ENCODE measurements around the gene MEGF9. TPM values are rescaled to one million over a fixed set of nuclear protein-coding genes. Genes with fewer than 3 reads are reported as not detected.

Gene MEGF9
- total and polyA plus RNA-seq, 2 of the 13 experiments (the other 11 are each of a cell fraction or from before 2014, with no cell fraction given): 3.1 to 3.3 TPM

DNA sequence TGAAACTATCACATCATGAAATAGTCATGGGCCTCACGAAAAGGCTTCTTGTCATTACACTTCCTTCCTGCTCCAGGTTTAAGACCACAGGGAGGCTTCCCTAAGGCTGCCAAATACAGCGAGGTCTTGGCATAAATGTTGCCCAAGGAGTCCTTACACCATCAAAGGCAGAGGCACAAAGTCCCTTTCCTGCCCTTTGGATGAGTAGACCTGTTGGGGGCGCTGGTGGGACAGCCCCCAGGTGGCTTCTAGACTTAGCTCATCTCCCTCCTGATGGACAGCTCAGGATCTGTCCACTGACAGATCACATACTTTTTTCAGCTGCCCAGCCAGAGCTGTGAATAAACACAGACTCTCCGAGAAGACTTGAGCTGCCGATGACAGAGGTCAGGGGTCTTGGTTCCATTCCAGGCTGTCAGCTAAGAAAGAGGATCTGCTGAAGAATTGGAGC lies 15.5 kb upstream of the MEGF9 start (continued):
- TF ChIP-seq, protein P1, sequence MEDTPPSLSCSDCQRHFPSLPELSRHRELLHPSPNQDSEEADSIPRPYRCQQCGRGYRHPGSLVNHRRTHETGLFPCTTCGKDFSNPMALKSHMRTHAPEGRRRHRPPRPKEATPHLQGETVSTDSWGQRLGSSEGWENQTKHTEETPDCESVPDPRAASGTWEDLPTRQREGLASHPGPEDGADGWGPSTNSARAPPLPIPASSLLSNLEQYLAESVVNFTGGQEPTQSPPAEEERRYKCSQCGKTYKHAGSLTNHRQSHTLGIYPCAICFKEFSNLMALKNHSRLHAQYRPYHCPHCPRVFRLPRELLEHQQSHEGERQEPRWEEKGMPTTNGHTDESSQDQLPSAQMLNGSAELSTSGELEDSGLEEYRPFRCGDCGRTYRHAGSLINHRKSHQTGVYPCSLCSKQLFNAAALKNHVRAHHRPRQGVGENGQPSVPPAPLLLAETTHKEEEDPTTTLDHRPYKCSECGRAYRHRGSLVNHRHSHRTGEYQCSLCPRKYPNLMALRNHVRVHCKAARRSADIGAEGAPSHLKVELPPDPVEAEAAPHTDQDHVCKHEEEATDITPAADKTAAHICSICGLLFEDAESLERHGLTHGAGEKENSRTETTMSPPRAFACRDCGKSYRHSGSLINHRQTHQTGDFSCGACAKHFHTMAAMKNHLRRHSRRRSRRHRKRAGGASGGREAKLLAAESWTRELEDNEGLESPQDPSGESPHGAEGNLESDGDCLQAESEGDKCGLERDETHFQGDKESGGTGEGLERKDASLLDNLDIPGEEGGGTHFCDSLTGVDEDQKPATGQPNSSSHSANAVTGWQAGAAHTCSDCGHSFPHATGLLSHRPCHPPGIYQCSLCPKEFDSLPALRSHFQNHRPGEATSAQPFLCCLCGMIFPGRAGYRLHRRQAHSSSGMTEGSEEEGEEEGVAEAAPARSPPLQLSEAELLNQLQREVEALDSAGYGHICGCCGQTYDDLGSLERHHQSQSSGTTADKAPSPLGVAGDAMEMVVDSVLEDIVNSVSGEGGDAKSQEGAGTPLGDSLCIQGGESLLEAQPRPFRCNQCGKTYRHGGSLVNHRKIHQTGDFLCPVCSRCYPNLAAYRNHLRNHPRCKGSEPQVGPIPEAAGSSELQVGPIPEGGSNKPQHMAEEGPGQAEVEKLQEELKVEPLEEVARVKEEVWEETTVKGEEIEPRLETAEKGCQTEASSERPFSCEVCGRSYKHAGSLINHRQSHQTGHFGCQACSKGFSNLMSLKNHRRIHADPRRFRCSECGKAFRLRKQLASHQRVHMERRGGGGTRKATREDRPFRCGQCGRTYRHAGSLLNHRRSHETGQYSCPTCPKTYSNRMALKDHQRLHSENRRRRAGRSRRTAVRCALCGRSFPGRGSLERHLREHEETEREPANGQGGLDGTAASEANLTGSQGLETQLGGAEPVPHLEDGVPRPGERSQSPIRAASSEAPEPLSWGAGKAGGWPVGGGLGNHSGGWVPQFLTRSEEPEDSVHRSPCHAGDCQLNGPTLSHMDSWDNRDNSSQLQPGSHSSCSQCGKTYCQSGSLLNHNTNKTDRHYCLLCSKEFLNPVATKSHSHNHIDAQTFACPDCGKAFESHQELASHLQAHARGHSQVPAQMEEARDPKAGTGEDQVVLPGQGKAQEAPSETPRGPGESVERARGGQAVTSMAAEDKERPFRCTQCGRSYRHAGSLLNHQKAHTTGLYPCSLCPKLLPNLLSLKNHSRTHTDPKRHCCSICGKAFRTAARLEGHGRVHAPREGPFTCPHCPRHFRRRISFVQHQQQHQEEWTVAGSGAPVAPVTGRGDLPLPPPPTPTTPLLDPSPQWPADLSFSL (CRISPR knock-in tag; IDR thresholded peaks at IDR 0.05): no peak
- TF ChIP-seq FOSL2 (CRISPR knock-in tag; IDR thresholded peaks at IDR 0.05) (no peak), HNF1B (CRISPR knock-in tag; IDR thresholded peaks at IDR 0.05) (peak; percentile 27; the same call in 1 of the 2 replicates), ZFAT (CRISPR knock-in tag; conservative IDR thresholded peaks at IDR 0.05) (no peak), IRF2 (CRISPR knock-in tag; IDR thresholded peaks at IDR 0.05) (0 out of 2 replicates have a peak, but pooled peaks have one; percentile 19), ZNF7 (CRISPR knock-in tag; IDR thresholded peaks at IDR 0.05) (no peak), JARID2 (CRISPR knock-in tag; IDR thresholded peaks at IDR 0.05; ENCODE audit: insufficient replicate concordance) (no peak), U2AF2 (IDR thresholded peaks at IDR 0.05; ENCODE audit: low read depth, low read length) (no peak)
- TF ChIP-seq, protein P2, sequence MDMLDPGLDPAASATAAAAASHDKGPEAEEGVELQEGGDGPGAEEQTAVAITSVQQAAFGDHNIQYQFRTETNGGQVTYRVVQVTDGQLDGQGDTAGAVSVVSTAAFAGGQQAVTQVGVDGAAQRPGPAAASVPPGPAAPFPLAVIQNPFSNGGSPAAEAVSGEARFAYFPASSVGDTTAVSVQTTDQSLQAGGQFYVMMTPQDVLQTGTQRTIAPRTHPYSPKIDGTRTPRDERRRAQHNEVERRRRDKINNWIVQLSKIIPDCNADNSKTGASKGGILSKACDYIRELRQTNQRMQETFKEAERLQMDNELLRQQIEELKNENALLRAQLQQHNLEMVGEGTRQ (IDR thresholded peaks at IDR 0.05; ENCODE audit: low read depth, low read length): no peak
- TF ChIP-seq, protein P2 (CRISPR knock-in tag; IDR thresholded peaks at IDR 0.05; ENCODE audit: borderline replicate concordance): no peak
- TF ChIP-seq, protein P3, sequence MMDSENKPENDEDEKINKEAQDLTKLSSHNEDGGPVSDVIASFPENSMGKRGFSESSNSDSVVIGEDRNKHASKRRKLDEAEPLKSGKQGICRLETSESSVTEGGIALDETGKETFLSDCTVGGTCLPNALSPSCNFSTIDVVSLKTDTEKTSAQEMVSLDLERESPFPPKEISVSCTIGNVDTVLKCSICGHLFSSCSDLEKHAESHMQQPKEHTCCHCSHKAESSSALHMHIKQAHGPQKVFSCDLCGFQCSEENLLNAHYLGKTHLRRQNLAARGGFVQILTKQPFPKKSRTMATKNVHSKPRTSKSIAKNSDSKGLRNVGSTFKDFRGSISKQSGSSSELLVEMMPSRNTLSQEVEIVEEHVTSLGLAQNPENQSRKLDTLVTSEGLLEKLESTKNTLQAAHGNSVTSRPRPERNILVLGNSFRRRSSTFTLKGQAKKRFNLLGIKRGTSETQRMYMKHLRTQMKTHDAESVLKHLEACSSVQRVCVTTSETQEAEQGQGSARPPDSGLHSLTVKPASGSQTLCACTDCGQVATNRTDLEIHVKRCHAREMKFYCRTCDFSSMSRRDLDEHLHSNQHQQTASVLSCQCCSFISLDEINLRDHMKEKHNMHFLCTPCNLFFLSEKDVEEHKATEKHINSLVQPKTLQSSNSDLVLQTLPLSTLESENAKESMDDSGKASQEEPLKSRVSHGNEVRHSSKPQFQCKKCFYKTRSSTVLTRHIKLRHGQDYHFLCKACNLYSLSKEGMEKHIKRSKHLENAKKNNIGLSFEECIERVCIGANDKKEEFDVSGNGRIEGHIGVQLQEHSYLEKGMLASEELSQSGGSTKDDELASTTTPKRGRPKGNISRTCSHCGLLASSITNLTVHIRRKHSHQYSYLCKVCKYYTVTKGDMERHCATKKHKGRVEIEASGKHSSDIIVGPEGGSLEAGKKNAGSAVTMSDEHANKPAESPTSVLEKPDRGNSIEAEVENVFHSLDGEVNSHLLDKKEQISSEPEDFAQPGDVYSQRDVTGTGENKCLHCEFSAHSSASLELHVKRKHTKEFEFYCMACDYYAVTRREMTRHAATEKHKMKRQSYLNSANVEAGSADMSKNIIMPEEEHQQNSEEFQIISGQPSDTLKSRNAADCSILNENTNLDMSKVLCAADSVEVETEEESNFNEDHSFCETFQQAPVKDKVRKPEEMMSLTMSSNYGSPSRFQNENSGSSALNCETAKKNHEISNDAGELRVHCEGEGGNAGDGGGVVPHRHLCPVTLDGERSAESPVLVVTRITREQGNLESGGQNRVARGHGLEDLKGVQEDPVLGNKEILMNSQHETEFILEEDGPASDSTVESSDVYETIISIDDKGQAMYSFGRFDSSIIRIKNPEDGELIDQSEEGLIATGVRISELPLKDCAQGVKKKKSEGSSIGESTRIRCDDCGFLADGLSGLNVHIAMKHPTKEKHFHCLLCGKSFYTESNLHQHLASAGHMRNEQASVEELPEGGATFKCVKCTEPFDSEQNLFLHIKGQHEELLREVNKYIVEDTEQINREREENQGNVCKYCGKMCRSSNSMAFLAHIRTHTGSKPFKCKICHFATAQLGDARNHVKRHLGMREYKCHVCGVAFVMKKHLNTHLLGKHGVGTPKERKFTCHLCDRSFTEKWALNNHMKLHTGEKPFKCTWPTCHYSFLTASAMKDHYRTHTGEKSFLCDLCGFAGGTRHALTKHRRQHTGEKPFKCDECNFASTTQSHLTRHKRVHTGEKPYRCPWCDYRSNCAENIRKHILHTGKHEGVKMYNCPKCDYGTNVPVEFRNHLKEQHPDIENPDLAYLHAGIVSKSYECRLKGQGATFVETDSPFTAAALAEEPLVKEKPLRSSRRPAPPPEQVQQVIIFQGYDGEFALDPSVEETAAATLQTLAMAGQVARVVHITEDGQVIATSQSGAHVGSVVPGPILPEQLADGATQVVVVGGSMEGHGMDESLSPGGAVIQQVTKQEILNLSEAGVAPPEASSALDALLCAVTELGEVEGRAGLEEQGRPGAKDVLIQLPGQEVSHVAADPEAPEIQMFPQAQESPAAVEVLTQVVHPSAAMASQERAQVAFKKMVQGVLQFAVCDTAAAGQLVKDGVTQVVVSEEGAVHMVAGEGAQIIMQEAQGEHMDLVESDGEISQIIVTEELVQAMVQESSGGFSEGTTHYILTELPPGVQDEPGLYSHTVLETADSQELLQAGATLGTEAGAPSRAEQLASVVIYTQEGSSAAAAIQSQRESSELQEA (CRISPR knock-in tag; IDR thresholded peaks at IDR 0.05; ENCODE audit: not compliant biosample characterization): no peak
